HG02943 (cell line): ENCODE measurements around the gene FXYD1.

Experiments used
- ATAC-seq: cut with Tn5 transposase; IDR thresholded peaks from one replicate; pipeline ENCODE4 v1.9.1; 2021; ENCODE audit warnings: mild to moderate bottlenecking, low read depth, moderate library complexity; ENCODE audit not compliant: unreplicated experiment

FXYD1 gene

GRCh38 chr19:35156673-35157014 lies 18.0 kb downstream of the FXYD1 start:
- no peak for ATAC-seq

GRCh38 chr19:35157431-35157830 lies 18.8 kb downstream of the FXYD1 start:
- ATAC-seq, result no peak

GRCh38 chr19:35159606-35160005 lies 21.0 kb downstream of the FXYD1 start:
- ATAC-seq, result no peak

- ATAC-seq, result no peak
Observed at GRCh38 chr19:35160629-35161433, 22.2 kb downstream of the FXYD1 start.

GRCh38 chr19:35161434-35161743 lies 22.8 kb downstream of the FXYD1 start:
- ATAC-seq, result no peak

- no peak for ATAC-seq
Observed at GRCh38 chr19:35162471-35163326, 24.1 kb downstream of the FXYD1 start.

- ATAC-seq, result no peak
Observed at GRCh38 chr19:35164418-35164817, 25.8 kb downstream of the FXYD1 start.

- no peak for ATAC-seq
Observed at GRCh38 chr19:35165200-35166058, 26.8 kb downstream of the FXYD1 start.

GRCh38 chr19:35166100-35167063 lies 27.8 kb downstream of the FXYD1 start:
- no peak for ATAC-seq

- ATAC-seq, result no peak
Observed at GRCh38 chr19:35167251-35168119, 28.9 kb downstream of the FXYD1 start.

GRCh38 chr19:35168196-35168595 lies 29.6 kb downstream of the FXYD1 start:
- ATAC-seq, result no peak

- ATAC-seq, result no peak
Observed at GRCh38 chr19:35169221-35169995, 30.8 kb downstream of the FXYD1 start.

- no peak for ATAC-seq
Observed at GRCh38 chr19:35170359-35171061, 31.9 kb downstream of the FXYD1 start.

GRCh38 chr19:35171730-35172129 lies 33.1 kb downstream of the FXYD1 start:
- ATAC-seq, result no peak

GRCh38 chr19:35174226-35174625 lies 35.6 kb downstream of the FXYD1 start:
- ATAC-seq, result no peak

GRCh38 chr19:35176181-35176570 lies 37.6 kb downstream of the FXYD1 start:
- ATAC-seq, result no peak

- ATAC-seq, result no peak
Observed at GRCh38 chr19:35177377-35178274, 39.0 kb downstream of the FXYD1 start.
